Heart left ventricle (tissue), 16 donors: ENCODE results near the gene SWAP70. TPM values are rescaled to one million over a fixed set of nuclear protein-coding genes. Genes with fewer than 3 reads are reported as not detected.

Experiments
- ATAC-seq, 4 donors: fragments of 200-7000 bp; cut with Tn5 transposase; one replicate each; pipeline ENCODE4 v1.9.1; 2020 to 2022; ENCODE audit warnings: moderate library complexity in 4 of 4, mild to moderate bottlenecking in 3 of 4, moderate number of reproducible peaks in 1 of 4
- DNase-seq, 5 donors: peaks; one replicate each; pipeline ENCODE4 v3.0.0-alpha.2; 2020
- H3K27ac ChIP-seq, 12 donors: fragments of 200-600 bp; sonication (generic) in 4 of 12; one replicate each; pipeline versions ENCODE4 v1.5.0 to v1.8.0; 2016 to 2022; ENCODE audit warnings: mild to moderate bottlenecking in 2 of 12
- H3K27me3 ChIP-seq, 9 donors: fragments of 200-600 bp; sonication (generic) in 2 of 9; one replicate each; pipeline versions ENCODE4 v1.5.1 to v1.8.0; 2016 to 2022; ENCODE audit warnings: mild to moderate bottlenecking in 3 of 9
- H3K36me3 ChIP-seq, 9 donors: fragments of 200-600 bp; sonication (generic) in 2 of 9; one replicate each; pipeline versions ENCODE4 v1.5.0 to v1.8.0; 2018 to 2022; ENCODE audit warnings: mild to moderate bottlenecking in 2 of 9
- H3K4me1 ChIP-seq, 12 donors: fragments of 200-600 bp; sonication (generic) in 4 of 12; one replicate each; pipeline versions ENCODE4 v1.5.0 to v1.8.0; 2016 to 2022; ENCODE audit warnings: mild to moderate bottlenecking in 3 of 12
- H3K4me3 ChIP-seq, 12 donors: fragments of 200-600 bp; sonication (generic) in 4 of 12; one replicate each; pipeline versions ENCODE4 v1.5.0 to v1.8.0; 2017 to 2022; ENCODE audit warnings: mild to moderate bottlenecking in 9 of 12, moderate library complexity in 4 of 12
- H3K9me3 ChIP-seq, 12 donors: fragments of 200-600 bp; sonication (generic) in 4 of 12; one replicate each; pipeline versions ENCODE4 v1.5.0 to v1.8.0; 2016 to 2022; ENCODE audit warnings: mild to moderate bottlenecking in 1 of 12
- CTCF ChIP-seq, 12 donors: fragments of 200-600 bp; sonication (generic) in 4 of 12; IDR thresholded peaks; one replicate each; pipeline versions ENCODE4 v1.5.0 to v1.8.0; 2018 to 2022; ENCODE audit warnings: antibody characterized with exemption in 12 of 12, mild to moderate bottlenecking in 5 of 12
- POLR2A ChIP-seq, 2 donors: fragments of 450-650 bp; IDR thresholded peaks; one replicate each; pipeline ENCODE4 v1.6.1; 2017; ENCODE audit warnings: antibody characterized with exemption in 2 of 2, mild to moderate bottlenecking in 2 of 2, moderate library complexity in 2 of 2
- WGBS, 4 donors: extraction: QIAGEN DNeasy Blood & Tissue Kit in 2 of 4; methylation state at CpG; one replicate each; pipeline versions ENCODE4 v1.1.5 to v1.1.7; 2013 to 2018; 5-methylcytosine and 5-hydroxymethylcytosine counted together
- intact Hi-C, 10 donors: fragments of 100-400 bp; cut with DNase I; formaldehyde crosslinking; loops; one replicate each; pipeline versions ENCODE4 v1.11.1 to v1.14.2; 2022
- polyA plus RNA-seq, 2 donors: library from polyadenylated mRNA; stranded (reverse); fragments of 200-250 nt; gene quantifications; one replicate each; pipeline ENCODE4 v1.2.3, GENCODE V29; 2013
- total RNA-seq, 9 donors: library from RNA; depleted of rRNA in 2 of 9; stranded (reverse); fragments of >200 nt in 2 of 9; fragmentation: NEBNext Ultra II Directional in 3 of 9; extraction: Animal tissue kit (Norgen Biotek cat#: 25700) in 3 of 9; gene quantifications; one replicate each; pipeline versions ENCODE4 v1.1.0 to v1.2.4, GENCODE V29; 2016 to 2023
- donor health status: ischemic (EF 13 %, LVEDD 7.1; RV severe dilation, severe dysfunction).
- donor health status: healthy with polysubstance abuse.
- donor health status: DM: no; HTN: yes; CAD: no.
- donor health status: DM: no; HTN: no; CAD: no.
- donor health status: ischemic (EF 25% LVEDD 6.9; RV normal size, moderate dysfunction).
- donor health status: ischemic (EF 25% LVEDD 5.7; RV mildly dilated, moderate dysfunction).
- donor health status: healthy.
- donor health status: DM: yes; HTN: yes; CAD: no.
- donor health status: ischemic (EF 35%, LVEDD 5.7; RV mildly dilated, moderate dysfunction).
- donor health status: nonischemic (EF 11% LVEDD 7.7; RV severe dilation, severe dysfunction).
- donor health status: DM: yes; HTN: yes; CAD: no.
- donor health status: PGD.
- donor health status: ischemic (EF 29% LVEDD 5.4; RV normal size, mild dysfunction).
- donor health status: nonischemic (EF 23%, LVEDD 6.1; RV moderate dilation, normal function).

Gene SWAP70
- total and polyA plus RNA-seq, 11 donors = 6.0 to 38.5 (median 21.8) TPM

DNA sequence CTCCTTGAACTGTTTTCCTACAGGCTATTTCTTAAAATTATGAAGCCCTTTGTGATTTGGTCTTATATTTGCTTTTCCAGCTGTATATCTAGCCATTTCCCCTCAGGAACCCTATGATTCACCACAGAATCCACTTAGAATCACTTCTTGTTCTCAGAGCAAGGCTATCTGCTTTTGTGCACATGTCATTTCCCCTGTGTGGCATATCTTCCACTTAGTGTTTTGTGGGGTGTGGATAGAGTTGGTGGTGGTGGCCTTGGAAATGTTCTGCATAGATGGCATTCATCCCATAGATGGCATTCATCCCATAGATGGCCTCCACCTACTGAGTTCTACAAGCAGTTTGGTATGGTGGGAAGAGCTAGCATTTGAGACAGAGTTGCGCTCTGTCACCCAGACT lies 44.7 kb downstream of the SWAP70 start:
- DNase-seq (no peak), ATAC-seq (peak; percentile 58 to 81 (median 76))
- WGBS, 4 donors = 96 to 100% (median 100%) methylated on average over 1 of the region's 1 CpG
- peaks cover 0 to 9% (median 0%) of the 10 kb centered on the region in 9 donors for H3K36me3 ChIP-seq
- H3K27me3 ChIP-seq = no peaks in the 10 kb centered on the region
- intact Hi-C loops = no loop called here
- no peaks in the 10 kb centered on the region for H3K9me3 ChIP-seq
- peaks cover 0 to 67% (median 19%) of the 10 kb centered on the region in 12 donors for H3K4me1 ChIP-seq
- TF ChIP-seq POLR2A (IDR thresholded peaks at IDR 0.05) (no peak), CTCF (IDR thresholded peaks at IDR 0.05) (no peak)
- peak overlapping the region in 1 of 12 donors; percentile 15 for H3K27ac ChIP-seq
- no peak overlapping the region for H3K4me3 ChIP-seq

DNA sequence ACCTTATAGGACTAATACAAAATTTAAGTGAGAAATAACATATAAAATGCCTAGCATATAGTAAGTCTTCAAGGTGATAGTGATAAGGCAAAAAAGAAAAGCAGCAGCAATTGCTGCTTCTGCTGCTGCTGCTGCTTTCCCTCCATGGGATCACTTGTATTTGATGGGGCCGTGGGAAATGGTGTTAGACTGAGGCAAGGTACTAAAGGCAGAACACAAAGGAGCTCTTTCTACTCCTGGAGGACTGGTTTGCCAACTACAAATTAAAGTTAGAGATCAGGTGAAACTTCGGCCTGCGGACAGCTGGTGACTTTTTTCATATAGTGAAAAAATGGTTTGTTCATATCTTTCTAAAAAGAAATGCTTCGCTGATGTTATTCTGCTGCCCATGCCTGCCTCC lies 46.3 kb downstream of the SWAP70 start:
- H3K4me3 ChIP-seq = no peak overlapping the region
- peaks cover 0 to 60% (median 16%) of the 10 kb centered on the region in 12 donors for H3K4me1 ChIP-seq
- no peaks in the 10 kb centered on the region for H3K27me3 ChIP-seq
- intact Hi-C loops = no loop called here
- ATAC-seq (no peak), DNase-seq (no peak)
- H3K27ac ChIP-seq = no peak overlapping the region
- 96 to 99% (median 97%) methylated on average over 4 of the region's 4 CpGs for WGBS, 4 donors
- H3K9me3 ChIP-seq = no peaks in the 10 kb centered on the region
- TF ChIP-seq POLR2A (IDR thresholded peaks at IDR 0.05) = no peak
- TF ChIP-seq CTCF (IDR thresholded peaks at IDR 0.05) = no peak
- peaks cover 0 to 14% (median 5%) of the 10 kb centered on the region in 9 donors for H3K36me3 ChIP-seq

GRCh38 chr11:9710852-9711251 lies 47.0 kb downstream of the SWAP70 start:
- no peak for DNase-seq
- no peak overlapping the region for H3K27ac ChIP-seq
- H3K9me3 ChIP-seq = no peaks in the 10 kb centered on the region
- 93 to 98% (median 96%) methylated on average over 1 of the region's 1 CpG for WGBS, 4 donors
- intact Hi-C loops = no loop called here
- H3K27me3 ChIP-seq = no peaks in the 10 kb centered on the region
- no peak for ATAC-seq
- no peak overlapping the region for H3K4me3 ChIP-seq
- TF ChIP-seq POLR2A (IDR thresholded peaks at IDR 0.05) (no peak), CTCF (IDR thresholded peaks at IDR 0.05) (no peak)
- H3K4me1 ChIP-seq = peaks cover 0 to 62% (median 16%) of the 10 kb centered on the region in 12 donors
- peaks cover 0 to 19% (median 7%) of the 10 kb centered on the region in 9 donors for H3K36me3 ChIP-seq

- Histone ChIP-seq H3K4me3 (no peak overlapping the region), H3K27ac (peak overlapping the region in 2 of 12 donors; percentile 2 to 16), H3K36me3 (peaks cover 0 to 19% (median 7%) of the 10 kb centered on the region in 9 donors), H3K27me3 (no peaks in the 10 kb centered on the region), H3K9me3 (no peaks in the 10 kb centered on the region), H3K4me1 (peaks cover 0 to 67% (median 24%) of the 10 kb centered on the region in 12 donors)
- ATAC-seq (no peak), DNase-seq (no peak)
- WGBS, 4 donors = 73 to 83% (median 79%) methylated on average over 7 of the region's 7 CpGs
- TF ChIP-seq POLR2A (IDR thresholded peaks at IDR 0.05) = no peak
- TF ChIP-seq CTCF (IDR thresholded peaks at IDR 0.05) = no peak
- intact Hi-C loops = no loop called here
These were observed 47.8 kb downstream of the SWAP70 start for GRCh38 chr11:9711454-9712307.
